ENCODE results near the gene MAST3.

- TF ChIP-seq CTCF (IDR thresholded peaks at IDR 0.05) (no peak), ELF1 (IDR thresholded peaks at IDR 0.05) (no peak), USF2 (IDR thresholded peaks at IDR 0.05; ENCODE audit: borderline replicate concordance, low read depth, low read length) (no peak), EZH2phosphoT487 (IDR thresholded peaks at IDR 0.05; ENCODE audit: borderline replicate concordance, low read depth) (no peak), MAX (IDR thresholded peaks at IDR 0.05; ENCODE audit: low read depth) (no peak), RFX5 (IDR thresholded peaks at IDR 0.05; ENCODE audit: low read length) (no peak), NRF1 (IDR thresholded peaks at IDR 0.05; ENCODE audit: low read depth, low read length) (no peak), TAF1 (IDR thresholded peaks at IDR 0.05; ENCODE audit: borderline replicate concordance, low read depth, low read length) (no peak), JUND (IDR thresholded peaks at IDR 0.05) (no peak)
These were observed 19.8 kb downstream of the MAST3 start for GRCh38 chr19:18117364-18117691.
